ENCODE measurements around the gene UGP2.

DNA sequence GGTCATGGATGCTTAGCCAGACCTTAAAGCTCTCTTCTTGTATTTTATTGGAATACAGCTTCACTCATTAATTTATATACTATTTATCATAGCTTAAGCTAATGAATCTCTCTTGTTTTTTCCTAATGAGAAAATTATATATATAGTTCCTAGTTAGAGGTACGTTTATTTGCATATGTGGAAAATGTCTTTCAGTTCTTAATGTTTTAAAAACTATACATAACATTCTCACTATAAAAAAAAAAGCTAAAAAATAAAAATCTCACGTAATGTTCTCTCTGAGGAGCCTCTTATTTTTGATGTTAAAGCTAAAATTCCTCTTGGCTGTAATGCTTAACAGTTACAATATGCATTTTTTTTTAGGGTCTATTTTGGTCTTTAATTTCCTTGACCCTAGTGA, 16.6 kb downstream of the UGP2 start:
- no peak for TF ChIP-seq CTCF (IDR thresholded peaks at IDR 0.05; ENCODE audit: low read length)
- TF ChIP-seq EZH2 (optimal IDR thresholded peaks at IDR 0.05; ENCODE audit: low read depth, low read length), result no peak

Data from MM.1S (cell line).